ENCODE data around the gene PFDN1. TPM values are rescaled to one million over a fixed set of nuclear protein-coding genes. Genes with fewer than 3 reads are reported as not detected.
A peak's percentile ranks its signal among the peaks of the same experiment; 100 is the strongest.

The PFDN1 gene
- polyA plus RNA-seq, 1 donor from 2014 or later = 147 TPM

DNA sequence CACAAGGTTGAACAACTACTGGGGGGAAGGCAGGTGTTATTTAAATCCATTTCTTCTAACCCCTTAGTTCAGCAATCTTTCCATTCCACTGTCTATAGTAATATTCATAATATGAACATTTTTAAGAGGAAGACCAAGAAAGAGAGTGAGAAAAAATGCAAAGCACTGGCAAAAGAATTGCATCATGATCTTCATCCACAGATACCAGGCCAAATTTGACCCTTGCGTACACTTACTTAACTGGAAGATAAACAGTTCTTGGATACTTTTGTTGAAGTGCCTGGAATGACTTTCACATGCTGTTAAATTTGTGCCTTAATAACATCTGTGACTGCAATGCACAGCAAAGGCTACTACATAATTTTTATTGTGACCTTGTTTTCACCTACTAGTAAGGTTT, 1.8 kb downstream of the PFDN1 start:
- Histone ChIP-seq H2AFZ (ENCODE audit: low read depth, low read length) (no peak overlapping the region), H3F3A (ENCODE audit: insufficient read depth, low read length, poor library complexity, severe bottlenecking) (no peaks in the 10 kb centered on the region), H3K36me3 (ENCODE audit: insufficient read depth, low read length) (peaks cover 6% of the 10 kb centered on the region), H3K27me3 (ENCODE audit: insufficient read depth, low read depth, low read length) (no peaks in the 10 kb centered on the region), H3K4me3 (ENCODE audit: low read length) (peak overlapping the region; percentile 81), H3K79me2 (replicated peaks; ENCODE audit: insufficient read depth, low read length) (peaks cover 47% of the 10 kb centered on the region), H3K9me3 (ENCODE audit: low read length) (no peaks in the 10 kb centered on the region), H3K27ac (ENCODE audit: low read length) (no peak overlapping the region), H3K4me2 (ENCODE audit: low read length) (peak overlapping the region; percentile 66), H3K9me2 (ENCODE audit: insufficient read depth, low read length) (no peaks in the 10 kb centered on the region), H3K9ac (ENCODE audit: low read length) (no peak overlapping the region), H4K20me1 (ENCODE audit: insufficient read depth) (no peaks in the 10 kb centered on the region)
- TF ChIP-seq TAF1 (IDR thresholded peaks at IDR 0.05; ENCODE audit: low read depth) (no peak), EZH2 (IDR thresholded peaks at IDR 0.05; ENCODE audit: borderline replicate concordance, insufficient read depth, low read length, poor library complexity, severe bottlenecking) (no peak), POLR2AphosphoS5 (IDR thresholded peaks at IDR 0.05) (no peak), MXI1 (conservative IDR thresholded peaks at IDR 0.05; ENCODE audit: poor library complexity, severe bottlenecking) (no peak), SMC3 (conservative IDR thresholded peaks at IDR 0.05; ENCODE audit: poor library complexity) (no peak), EP300 (conservative IDR thresholded peaks at IDR 0.05; ENCODE audit: poor library complexity, severe bottlenecking) (no peak), RAD21 (conservative IDR thresholded peaks at IDR 0.05) (no peak)
- TF ChIP-seq, protein P1, sequence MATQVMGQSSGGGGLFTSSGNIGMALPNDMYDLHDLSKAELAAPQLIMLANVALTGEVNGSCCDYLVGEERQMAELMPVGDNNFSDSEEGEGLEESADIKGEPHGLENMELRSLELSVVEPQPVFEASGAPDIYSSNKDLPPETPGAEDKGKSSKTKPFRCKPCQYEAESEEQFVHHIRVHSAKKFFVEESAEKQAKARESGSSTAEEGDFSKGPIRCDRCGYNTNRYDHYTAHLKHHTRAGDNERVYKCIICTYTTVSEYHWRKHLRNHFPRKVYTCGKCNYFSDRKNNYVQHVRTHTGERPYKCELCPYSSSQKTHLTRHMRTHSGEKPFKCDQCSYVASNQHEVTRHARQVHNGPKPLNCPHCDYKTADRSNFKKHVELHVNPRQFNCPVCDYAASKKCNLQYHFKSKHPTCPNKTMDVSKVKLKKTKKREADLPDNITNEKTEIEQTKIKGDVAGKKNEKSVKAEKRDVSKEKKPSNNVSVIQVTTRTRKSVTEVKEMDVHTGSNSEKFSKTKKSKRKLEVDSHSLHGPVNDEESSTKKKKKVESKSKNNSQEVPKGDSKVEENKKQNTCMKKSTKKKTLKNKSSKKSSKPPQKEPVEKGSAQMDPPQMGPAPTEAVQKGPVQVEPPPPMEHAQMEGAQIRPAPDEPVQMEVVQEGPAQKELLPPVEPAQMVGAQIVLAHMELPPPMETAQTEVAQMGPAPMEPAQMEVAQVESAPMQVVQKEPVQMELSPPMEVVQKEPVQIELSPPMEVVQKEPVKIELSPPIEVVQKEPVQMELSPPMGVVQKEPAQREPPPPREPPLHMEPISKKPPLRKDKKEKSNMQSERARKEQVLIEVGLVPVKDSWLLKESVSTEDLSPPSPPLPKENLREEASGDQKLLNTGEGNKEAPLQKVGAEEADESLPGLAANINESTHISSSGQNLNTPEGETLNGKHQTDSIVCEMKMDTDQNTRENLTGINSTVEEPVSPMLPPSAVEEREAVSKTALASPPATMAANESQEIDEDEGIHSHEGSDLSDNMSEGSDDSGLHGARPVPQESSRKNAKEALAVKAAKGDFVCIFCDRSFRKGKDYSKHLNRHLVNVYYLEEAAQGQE (IDR thresholded peaks at IDR 0.05; ENCODE audit: borderline replicate concordance) = no peak
- TF ChIP-seq, protein P2, sequence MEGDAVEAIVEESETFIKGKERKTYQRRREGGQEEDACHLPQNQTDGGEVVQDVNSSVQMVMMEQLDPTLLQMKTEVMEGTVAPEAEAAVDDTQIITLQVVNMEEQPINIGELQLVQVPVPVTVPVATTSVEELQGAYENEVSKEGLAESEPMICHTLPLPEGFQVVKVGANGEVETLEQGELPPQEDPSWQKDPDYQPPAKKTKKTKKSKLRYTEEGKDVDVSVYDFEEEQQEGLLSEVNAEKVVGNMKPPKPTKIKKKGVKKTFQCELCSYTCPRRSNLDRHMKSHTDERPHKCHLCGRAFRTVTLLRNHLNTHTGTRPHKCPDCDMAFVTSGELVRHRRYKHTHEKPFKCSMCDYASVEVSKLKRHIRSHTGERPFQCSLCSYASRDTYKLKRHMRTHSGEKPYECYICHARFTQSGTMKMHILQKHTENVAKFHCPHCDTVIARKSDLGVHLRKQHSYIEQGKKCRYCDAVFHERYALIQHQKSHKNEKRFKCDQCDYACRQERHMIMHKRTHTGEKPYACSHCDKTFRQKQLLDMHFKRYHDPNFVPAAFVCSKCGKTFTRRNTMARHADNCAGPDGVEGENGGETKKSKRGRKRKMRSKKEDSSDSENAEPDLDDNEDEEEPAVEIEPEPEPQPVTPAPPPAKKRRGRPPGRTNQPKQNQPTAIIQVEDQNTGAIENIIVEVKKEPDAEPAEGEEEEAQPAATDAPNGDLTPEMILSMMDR (IDR thresholded peaks at IDR 0.05; ENCODE audit: poor library complexity, severe bottlenecking) = no peak

DNA sequence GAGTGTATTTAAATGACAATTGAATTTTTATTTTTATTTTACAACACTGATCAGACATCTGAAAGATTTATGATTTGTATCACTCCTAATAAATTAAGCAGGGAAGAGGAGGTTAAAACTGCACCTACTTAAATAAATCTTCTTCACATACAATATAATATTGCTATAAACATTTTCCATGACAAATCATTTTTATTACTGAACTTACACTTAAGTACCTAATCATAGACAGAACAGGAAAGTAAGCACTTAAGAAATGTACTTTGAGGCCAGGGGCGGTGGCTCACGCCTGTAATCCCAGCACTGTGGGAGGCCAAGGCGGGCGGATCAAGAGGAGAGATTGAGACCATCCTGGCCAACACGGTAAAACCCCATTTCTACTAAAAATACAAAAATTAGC, 3.8 kb downstream of the PFDN1 start:
- H3K9me3 ChIP-seq (ENCODE audit: low read length) = no peaks in the 10 kb centered on the region
- H3K27ac ChIP-seq (ENCODE audit: low read length) = no peak overlapping the region
- H3K9ac ChIP-seq (ENCODE audit: low read length) = no peak overlapping the region
- H3K79me2 ChIP-seq (replicated peaks; ENCODE audit: insufficient read depth, low read length) = peaks cover 68% of the 10 kb centered on the region
- no peak for TF ChIP-seq EP300 (conservative IDR thresholded peaks at IDR 0.05; ENCODE audit: poor library complexity, severe bottlenecking)
- TF ChIP-seq, protein P2 (IDR thresholded peaks at IDR 0.05; ENCODE audit: poor library complexity, severe bottlenecking) = no peak
- TF ChIP-seq EZH2 (IDR thresholded peaks at IDR 0.05; ENCODE audit: borderline replicate concordance, insufficient read depth, low read length, poor library complexity, severe bottlenecking) = no peak
- TF ChIP-seq, protein P1 (IDR thresholded peaks at IDR 0.05; ENCODE audit: borderline replicate concordance) = no peak
- no peak for TF ChIP-seq MXI1 (conservative IDR thresholded peaks at IDR 0.05; ENCODE audit: poor library complexity, severe bottlenecking)
- TF ChIP-seq POLR2AphosphoS5 (IDR thresholded peaks at IDR 0.05) = no peak
- no peak for TF ChIP-seq TAF1 (IDR thresholded peaks at IDR 0.05; ENCODE audit: low read depth)
- no peak for TF ChIP-seq RAD21 (conservative IDR thresholded peaks at IDR 0.05)
- TF ChIP-seq SMC3 (conservative IDR thresholded peaks at IDR 0.05; ENCODE audit: poor library complexity) = no peak
- no peak overlapping the region for H3K4me3 ChIP-seq (ENCODE audit: low read length)
- no peak overlapping the region for H2AFZ ChIP-seq (ENCODE audit: low read depth, low read length)
- H3K4me2 ChIP-seq (ENCODE audit: low read length) = no peak overlapping the region
- peaks cover 6% of the 10 kb centered on the region for H3K36me3 ChIP-seq (ENCODE audit: insufficient read depth, low read length)
- H4K20me1 ChIP-seq (ENCODE audit: insufficient read depth) = no peaks in the 10 kb centered on the region
- no peaks in the 10 kb centered on the region for H3K27me3 ChIP-seq (ENCODE audit: insufficient read depth, low read depth, low read length)
- H3F3A ChIP-seq (ENCODE audit: insufficient read depth, low read length, poor library complexity, severe bottlenecking) = no peaks in the 10 kb centered on the region
- H3K9me2 ChIP-seq (ENCODE audit: insufficient read depth, low read length) = no peaks in the 10 kb centered on the region
